Liver (tissue), 9 donors: ENCODE data around the gene TRIM17. TPM values are rescaled to one million over a fixed set of nuclear protein-coding genes. Genes with fewer than 3 reads are reported as not detected.

Experiments
- DNase-seq: peaks from one replicate; pipeline ENCODE4 v3.0.0-alpha.2; 2017; ENCODE audit warnings: low spot score
- H3K27ac ChIP-seq, 2 donors: one replicate each; pipeline ENCODE4 v1.7.0; 2013; ENCODE audit warnings: inconsistent platforms in 2 of 2, low read length in 2 of 2, control low read depth in 1 of 2, low read depth in 1 of 2, mild to moderate bottlenecking in 1 of 2
- H3K27me3 ChIP-seq, 4 donors: one replicate each; pipeline versions ENCODE4 v1.6.1 to v1.7.0; 2013; ENCODE audit warnings: low read length in 3 of 4, inconsistent platforms in 1 of 4, mild to moderate bottlenecking in 1 of 4, moderate library complexity in 1 of 4; ENCODE audit not compliant: control insufficient read depth in 4 of 4, insufficient read depth in 4 of 4
- H3K36me3 ChIP-seq, 4 donors: one replicate each; pipeline versions ENCODE4 v1.6.1 to v1.7.0; 2013; ENCODE audit warnings: low read length in 3 of 4, mild to moderate bottlenecking in 3 of 4, low read depth in 1 of 4, moderate library complexity in 1 of 4; ENCODE audit not compliant: control insufficient read depth in 4 of 4, insufficient read depth in 3 of 4
- H3K4me1 ChIP-seq, 4 donors: one replicate each; pipeline versions ENCODE4 v1.6.1 to v1.7.0; 2013; ENCODE audit warnings: low read length in 3 of 4, mild to moderate bottlenecking in 3 of 4, moderate library complexity in 1 of 4; ENCODE audit not compliant: control insufficient read depth in 4 of 4, insufficient read depth in 4 of 4
- H3K4me3 ChIP-seq, 3 donors: one replicate each; pipeline versions ENCODE4 v1.6.1 to v1.7.0; 2013; ENCODE audit warnings: low read length in 3 of 3, control low read depth in 1 of 3, low read depth in 1 of 3, mild to moderate bottlenecking in 1 of 3
- H3K9ac ChIP-seq, 2 donors: one replicate each; pipeline ENCODE4 v1.7.0; 2013; ENCODE audit warnings: low read length in 2 of 2, mild to moderate bottlenecking in 2 of 2, moderate library complexity in 2 of 2, control low read depth in 1 of 2, low read depth in 1 of 2
- H3K9me3 ChIP-seq, 4 donors: one replicate each; pipeline versions ENCODE4 v1.6.1 to v1.7.0; 2013; ENCODE audit warnings: low read length in 3 of 4; ENCODE audit not compliant: control insufficient read depth in 4 of 4
- ATF3 ChIP-seq: IDR thresholded peaks from 2 replicates; pipeline ENCODE4 v1.6.1; 2016; ENCODE audit warnings: antibody characterized with exemption
- CTCF ChIP-seq: fragments of 150-350 bp; IDR thresholded peaks from 2 replicates; pipeline ENCODE4 v1.5.1; 2017; ENCODE audit warnings: improper control_type of control experiment, low read depth, low read length; ENCODE audit not compliant: missing input control
- EGR1 ChIP-seq, 2 donors: IDR thresholded peaks; 2 replicates each; pipeline ENCODE4 v1.6.1; 2016 to 2018; ENCODE audit warnings: antibody characterized with exemption in 2 of 2, low read depth in 2 of 2
- FOXA1 ChIP-seq: IDR thresholded peaks from 2 replicates; pipeline ENCODE4 v1.6.1; 2016; ENCODE audit warnings: antibody characterized with exemption
- GABPA ChIP-seq, 2 donors: IDR thresholded peaks in 1 of 2; conservative IDR thresholded peaks in 1 of 2; 2 replicates each; pipeline ENCODE4 v1.6.1; 2016; ENCODE audit warnings: antibody characterized with exemption in 2 of 2, mild to moderate bottlenecking in 1 of 2, moderate library complexity in 1 of 2
- HNF4A ChIP-seq, 2 donors: conservative IDR thresholded peaks; 2 replicates each; pipeline ENCODE4 v1.6.1; 2016; ENCODE audit warnings: antibody characterized with exemption in 2 of 2, mild to moderate bottlenecking in 2 of 2
- HNF4G ChIP-seq: IDR thresholded peaks from 2 replicates; pipeline ENCODE4 v1.6.1; 2016; ENCODE audit warnings: antibody characterized with exemption
- MAX ChIP-seq: IDR thresholded peaks from 2 replicates; pipeline ENCODE4 v1.6.1; 2016; ENCODE audit warnings: antibody characterized with exemption
- NR2F2 ChIP-seq: IDR thresholded peaks from 2 replicates; pipeline ENCODE4 v1.6.1; 2016; ENCODE audit warnings: antibody characterized with exemption
- RAD21 ChIP-seq, 2 donors: IDR thresholded peaks; 2 replicates each; pipeline ENCODE4 v1.6.1; 2016; ENCODE audit warnings: antibody characterized with exemption in 2 of 2, mild to moderate bottlenecking in 2 of 2
- REST ChIP-seq: IDR thresholded peaks from 2 replicates; pipeline ENCODE4 v1.6.1; 2016; ENCODE audit warnings: antibody characterized with exemption, mild to moderate bottlenecking
- RXRA ChIP-seq, 2 donors: IDR thresholded peaks; 2 replicates each; pipeline ENCODE4 v1.6.1; 2017 to 2018; ENCODE audit warnings: antibody characterized with exemption in 2 of 2, mild to moderate bottlenecking in 1 of 2
- SP1 ChIP-seq: IDR thresholded peaks from 2 replicates; pipeline ENCODE4 v1.6.1; 2018; ENCODE audit warnings: antibody characterized with exemption, mild to moderate bottlenecking
- TAF1 ChIP-seq: conservative IDR thresholded peaks from 2 replicates; pipeline ENCODE4 v1.6.1; 2016; ENCODE audit warnings: antibody characterized with exemption, mild to moderate bottlenecking
- YY1 ChIP-seq: IDR thresholded peaks from 2 replicates; pipeline ENCODE4 v1.6.1; 2016; ENCODE audit warnings: antibody characterized with exemption, mild to moderate bottlenecking
- WGBS: extraction: QIAGEN DNeasy Blood & Tissue Kit; methylation state at CpG from one replicate; pipeline ENCODE4 v1.1.7; 2013; 5-methylcytosine and 5-hydroxymethylcytosine counted together
- polyA plus RNA-seq, 2 donors: library from polyadenylated mRNA; stranded (reverse) in 1 of 2; unstranded in 1 of 2; fragments of 200-250 nt in 1 of 2; fragments of >200 nt in 1 of 2; fragmentation: Nextera tagmentation in 1 of 2; extraction: Ambion mirVana in 1 of 2; gene quantifications; one replicate each; pipeline versions ENCODE4 v1.2.1 to v1.2.3, GENCODE V29; 2013 to 2015
- total RNA-seq, 2 donors: library from RNA; depleted of rRNA; stranded (reverse); fragments of >200 nt; gene quantifications; one replicate each; pipeline ENCODE4 v1.2.3, GENCODE V29; 2014
- TF ChIP-seq, protein P1 (sequence below): IDR thresholded peaks from 2 replicates; pipeline ENCODE4 v1.6.1; 2016; ENCODE audit warnings: antibody characterized with exemption
- donor health status: healthy.
- donor health status: healthy.
- donor health status: healthy.
- donor health status: healthy.
- donor health status: healthy.

TRIM17 gene
- total and polyA plus RNA-seq, 4 donors: 0.08 to 0.49 TPM; not detected in 2

GRCh38 chr1:228452194-228453021 lies 35.7 kb upstream of the TRIM17 start:
- H3K36me3 ChIP-seq: no peaks in the 10 kb centered on the region
- DNase-seq: no peak
- H3K4me3 ChIP-seq: no peak overlapping the region
- H3K27me3 ChIP-seq: peaks cover 0 to 2% (median 0%) of the 10 kb centered on the region in 4 donors
- no peak overlapping the region for H3K9ac ChIP-seq
- no peak overlapping the region for H3K27ac ChIP-seq
- TF ChIP-seq SP1: no peak
- TF ChIP-seq FOXA1: no peak
- no peak for TF ChIP-seq GABPA (IDR thresholded peaks at IDR 0.05 in 1 of 2, conservative IDR thresholded peaks at IDR 0.05 in 1 of 2)
- no peak for TF ChIP-seq HNF4A (conservative IDR thresholded peaks at IDR 0.05)
- TF ChIP-seq REST: no peak
- no peak for TF ChIP-seq NR2F2
- TF ChIP-seq TAF1: no peak
- no peak for TF ChIP-seq MAX
- no peak for TF ChIP-seq RAD21 (IDR thresholded peaks at IDR 0.05)
- no peak for TF ChIP-seq RXRA (IDR thresholded peaks at IDR 0.05)
- no peak for TF ChIP-seq ATF3
- H3K4me1 ChIP-seq: peaks cover 0 to 4% (median 0%) of the 10 kb centered on the region in 4 donors
- WGBS: 81% methylated on average over 10 of the region's 10 CpGs
- H3K9me3 ChIP-seq: no peaks in the 10 kb centered on the region

DNA sequence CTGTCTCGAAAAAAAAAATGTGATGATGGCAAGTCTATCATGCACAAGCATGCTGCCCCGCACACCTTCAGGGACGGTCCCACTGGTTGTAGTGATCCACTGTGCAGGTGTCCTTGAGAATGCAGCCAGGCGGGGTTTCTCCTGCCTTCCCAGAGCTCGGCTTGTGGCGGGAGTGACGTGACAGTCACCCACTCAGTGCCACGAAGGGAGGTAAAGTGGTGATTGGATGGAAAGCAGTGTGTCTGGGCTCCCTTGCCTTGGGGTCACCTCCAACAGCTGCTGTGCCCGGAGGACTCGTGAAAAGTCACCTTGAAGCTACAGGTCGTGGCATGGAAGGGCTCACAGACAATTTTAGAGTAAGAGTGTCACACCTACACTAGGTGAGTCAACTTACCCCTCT lies 33.5 kb upstream of the TRIM17 start:
- H3K36me3 ChIP-seq: no peaks in the 10 kb centered on the region
- WGBS: 89% methylated on average over 11 of the region's 11 CpGs
- TF ChIP-seq RAD21 (IDR thresholded peaks at IDR 0.05): no peak
- no peak for TF ChIP-seq MAX
- TF ChIP-seq SP1: no peak
- no peak for TF ChIP-seq NR2F2
- no peak for TF ChIP-seq ATF3
- TF ChIP-seq CTCF: no peak
- TF ChIP-seq YY1: no peak
- TF ChIP-seq GABPA (IDR thresholded peaks at IDR 0.05 in 1 of 2, conservative IDR thresholded peaks at IDR 0.05 in 1 of 2): no peak
- no peak for TF ChIP-seq HNF4G
- TF ChIP-seq HNF4A (conservative IDR thresholded peaks at IDR 0.05): no peak
- no peak for TF ChIP-seq FOXA1
- TF ChIP-seq EGR1 (IDR thresholded peaks at IDR 0.05; ENCODE audit: low read depth in 2 of 2): no peak
- TF ChIP-seq REST: no peak
- TF ChIP-seq, protein P1, sequence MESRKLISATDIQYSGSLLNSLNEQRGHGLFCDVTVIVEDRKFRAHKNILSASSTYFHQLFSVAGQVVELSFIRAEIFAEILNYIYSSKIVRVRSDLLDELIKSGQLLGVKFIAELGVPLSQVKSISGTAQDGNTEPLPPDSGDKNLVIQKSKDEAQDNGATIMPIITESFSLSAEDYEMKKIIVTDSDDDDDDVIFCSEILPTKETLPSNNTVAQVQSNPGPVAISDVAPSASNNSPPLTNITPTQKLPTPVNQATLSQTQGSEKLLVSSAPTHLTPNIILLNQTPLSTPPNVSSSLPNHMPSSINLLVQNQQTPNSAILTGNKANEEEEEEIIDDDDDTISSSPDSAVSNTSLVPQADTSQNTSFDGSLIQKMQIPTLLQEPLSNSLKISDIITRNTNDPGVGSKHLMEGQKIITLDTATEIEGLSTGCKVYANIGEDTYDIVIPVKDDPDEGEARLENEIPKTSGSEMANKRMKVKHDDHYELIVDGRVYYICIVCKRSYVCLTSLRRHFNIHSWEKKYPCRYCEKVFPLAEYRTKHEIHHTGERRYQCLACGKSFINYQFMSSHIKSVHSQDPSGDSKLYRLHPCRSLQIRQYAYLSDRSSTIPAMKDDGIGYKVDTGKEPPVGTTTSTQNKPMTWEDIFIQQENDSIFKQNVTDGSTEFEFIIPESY: no peak
- no peak overlapping the region for H3K4me3 ChIP-seq
- H3K27ac ChIP-seq: no peak overlapping the region
- H3K27me3 ChIP-seq: peaks cover 0 to 11% (median 0%) of the 10 kb centered on the region in 4 donors
- no peak for DNase-seq
- no peak overlapping the region for H3K9ac ChIP-seq
- no peaks in the 10 kb centered on the region for H3K9me3 ChIP-seq
- H3K4me1 ChIP-seq: peaks cover 2 to 10% (median 7%) of the 10 kb centered on the region in 4 donors
